GM10248 (cell line): ENCODE measurements around the gene PDE11A.

Experiments used
- CTCF ChIA-PET: fragments of 300-600 bp; sonication (Branson Sonifier 250); formaldehyde crosslinking; extraction: SDS; loops from one replicate; lab custom pipeline; 2021; ENCODE audit warnings: antibody characterized with exemption; lab: Yijun Ruan, JAX
- POLR2A ChIA-PET: fragments of 350-650 bp; sonication (Branson Sonifier 250); formaldehyde crosslinking; extraction: SDS; loops from one replicate; lab custom pipeline; 2020; ENCODE audit warnings: antibody characterized with exemption; lab: Yijun Ruan, JAX
- DNase-seq: peaks from one replicate; pipeline ENCODE4 v3.0.0; 2012; ENCODE audit errors: extremely low spot score
- TF ChIP-seq, protein P1 (sequence below): IDR thresholded peaks from 2 replicates; pipeline ENCODE4 v1.5.1; 2012; ENCODE audit warnings: mild to moderate bottlenecking, low read depth; ENCODE audit errors: extremely low read depth, missing control alignments, control extremely low read depth

Gene PDE11A

DNA sequence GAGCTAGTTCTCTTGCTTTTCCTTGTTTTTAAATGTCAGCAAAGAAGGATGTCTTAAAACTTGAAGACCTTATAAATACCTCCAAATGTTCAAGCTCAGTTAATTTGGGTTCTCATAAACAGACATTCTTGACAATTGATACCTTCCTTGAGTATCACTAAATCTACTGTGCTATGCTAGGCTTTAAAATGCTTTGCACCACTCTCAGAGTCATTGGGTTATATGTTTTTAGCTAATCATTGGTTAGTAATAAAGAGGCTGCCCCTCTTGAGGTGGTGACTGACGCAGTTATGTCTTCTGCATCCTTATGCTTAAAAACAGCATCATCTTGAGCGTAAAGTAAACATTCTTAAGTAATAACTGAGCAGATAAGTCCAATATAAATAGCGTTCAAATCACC is 404.0 kb downstream of the PDE11A start:
- CTCF ChIA-PET: interaction anchor here (0.8 to 1.9 kb wide), 5 partner anchors 13 to 520 kb away, joined by 3 to 6 read pairs (median 5); no protein-coding TSS in a partner anchor
- TF ChIP-seq, protein P1, sequence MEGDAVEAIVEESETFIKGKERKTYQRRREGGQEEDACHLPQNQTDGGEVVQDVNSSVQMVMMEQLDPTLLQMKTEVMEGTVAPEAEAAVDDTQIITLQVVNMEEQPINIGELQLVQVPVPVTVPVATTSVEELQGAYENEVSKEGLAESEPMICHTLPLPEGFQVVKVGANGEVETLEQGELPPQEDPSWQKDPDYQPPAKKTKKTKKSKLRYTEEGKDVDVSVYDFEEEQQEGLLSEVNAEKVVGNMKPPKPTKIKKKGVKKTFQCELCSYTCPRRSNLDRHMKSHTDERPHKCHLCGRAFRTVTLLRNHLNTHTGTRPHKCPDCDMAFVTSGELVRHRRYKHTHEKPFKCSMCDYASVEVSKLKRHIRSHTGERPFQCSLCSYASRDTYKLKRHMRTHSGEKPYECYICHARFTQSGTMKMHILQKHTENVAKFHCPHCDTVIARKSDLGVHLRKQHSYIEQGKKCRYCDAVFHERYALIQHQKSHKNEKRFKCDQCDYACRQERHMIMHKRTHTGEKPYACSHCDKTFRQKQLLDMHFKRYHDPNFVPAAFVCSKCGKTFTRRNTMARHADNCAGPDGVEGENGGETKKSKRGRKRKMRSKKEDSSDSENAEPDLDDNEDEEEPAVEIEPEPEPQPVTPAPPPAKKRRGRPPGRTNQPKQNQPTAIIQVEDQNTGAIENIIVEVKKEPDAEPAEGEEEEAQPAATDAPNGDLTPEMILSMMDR: no peak
- POLR2A ChIA-PET: no interaction called here
- DNase-seq: no peak

DNA sequence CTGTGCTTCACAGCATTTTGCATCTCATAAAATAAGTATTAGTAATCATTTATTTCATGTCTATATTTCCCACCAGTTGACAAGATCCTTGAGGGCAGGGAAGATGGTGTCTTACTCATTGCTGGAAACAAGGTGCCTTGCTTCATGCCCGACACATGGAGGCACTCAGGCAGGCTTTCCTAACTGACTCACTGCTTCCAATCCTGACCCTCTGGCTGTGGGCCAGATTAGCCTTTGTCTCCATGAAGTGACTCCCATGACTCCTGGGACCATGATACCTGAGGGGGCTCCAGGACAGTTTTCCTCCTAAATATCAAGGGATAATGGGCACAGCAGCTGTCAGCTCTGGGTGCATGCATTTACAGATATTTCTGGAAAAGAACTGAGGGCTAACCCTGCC is 405.0 kb downstream of the PDE11A start:
- TF ChIP-seq, protein P1: no peak
- CTCF ChIA-PET: no interaction called here
- DNase-seq: no peak
- POLR2A ChIA-PET: no interaction called here

DNA sequence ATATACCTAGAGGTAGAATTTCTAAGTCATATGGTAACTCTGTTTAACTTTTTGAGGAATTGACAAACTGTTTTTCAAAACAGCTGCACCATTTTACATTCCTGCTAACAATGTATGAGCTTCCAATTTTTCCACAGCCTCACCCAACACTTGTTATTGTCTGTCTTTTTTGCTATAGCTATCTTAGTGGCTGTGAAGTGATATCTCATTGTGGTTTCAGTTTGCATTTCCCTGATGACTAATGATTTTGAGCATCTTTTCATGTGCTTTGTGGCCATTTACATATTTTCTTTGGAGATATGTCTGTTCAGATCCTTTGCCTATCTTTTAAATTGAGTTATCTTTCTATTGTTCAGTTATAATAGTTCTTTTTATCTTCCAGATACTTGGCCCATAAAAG is 406.2 kb downstream of the PDE11A start:
- ChIA-PET CTCF (interaction anchor here (3.0 kb wide), 1 partner anchor 10 kb away, joined by 8 read pairs; no protein-coding TSS in a partner anchor), POLR2A (no interaction called here)

DNA sequence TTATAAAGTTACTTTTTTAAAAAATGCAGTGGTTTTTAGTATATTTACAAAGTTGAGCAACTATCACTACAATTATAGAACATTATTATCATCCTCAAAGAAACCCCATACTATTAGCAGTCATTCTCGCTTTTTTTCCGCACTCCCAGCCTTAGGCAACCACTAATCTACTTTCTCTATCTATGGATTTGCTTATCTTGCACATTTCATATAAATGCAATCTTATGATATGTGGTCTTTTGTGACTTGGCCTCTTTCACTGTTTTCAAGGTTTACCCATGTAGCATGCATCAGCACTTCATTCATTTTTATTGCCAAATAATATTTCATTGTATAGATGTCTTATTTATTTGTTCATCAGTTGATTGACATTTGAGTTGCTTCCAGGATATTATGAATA is 406.6 kb downstream of the PDE11A start:
- TF ChIP-seq, protein P1: no peak
- CTCF ChIA-PET: interaction anchor here (3.0 kb wide), 1 partner anchor 9 kb away, joined by 8 read pairs; no protein-coding TSS in a partner anchor
- POLR2A ChIA-PET: no interaction called here
- DNase-seq: no peak

More for the DNA sequence above, 406.2 kb downstream of the PDE11A start:
- TF ChIP-seq, protein P1: no peak
- no peak for DNase-seq

DNA sequence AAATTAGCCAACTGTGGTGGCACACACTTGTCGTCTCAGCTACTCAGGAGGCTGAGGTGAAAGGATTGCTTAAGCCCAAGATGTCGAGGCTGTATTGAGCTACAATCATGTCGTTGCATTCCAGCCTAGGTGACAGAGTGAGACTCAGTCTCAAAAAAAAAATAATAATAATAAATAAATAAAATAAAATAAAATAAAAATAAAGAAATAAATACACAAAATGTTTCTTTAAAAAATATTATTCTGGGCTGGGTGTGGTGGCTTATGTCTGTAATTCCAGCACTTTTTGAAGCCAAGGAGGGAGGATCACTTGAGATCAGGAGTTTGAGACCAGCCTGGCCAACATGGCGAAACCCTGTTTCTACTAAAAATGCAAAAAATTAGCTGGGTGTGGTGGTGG is 407.2 kb downstream of the PDE11A start:
- no peak for DNase-seq
- TF ChIP-seq, protein P1: no peak
- CTCF ChIA-PET: interaction anchor here (1.1 to 3.0 kb wide), 2 partner anchors 9 to 18 kb away, joined by 4 to 8 read pairs; no protein-coding TSS in a partner anchor
- POLR2A ChIA-PET: no interaction called here

DNA sequence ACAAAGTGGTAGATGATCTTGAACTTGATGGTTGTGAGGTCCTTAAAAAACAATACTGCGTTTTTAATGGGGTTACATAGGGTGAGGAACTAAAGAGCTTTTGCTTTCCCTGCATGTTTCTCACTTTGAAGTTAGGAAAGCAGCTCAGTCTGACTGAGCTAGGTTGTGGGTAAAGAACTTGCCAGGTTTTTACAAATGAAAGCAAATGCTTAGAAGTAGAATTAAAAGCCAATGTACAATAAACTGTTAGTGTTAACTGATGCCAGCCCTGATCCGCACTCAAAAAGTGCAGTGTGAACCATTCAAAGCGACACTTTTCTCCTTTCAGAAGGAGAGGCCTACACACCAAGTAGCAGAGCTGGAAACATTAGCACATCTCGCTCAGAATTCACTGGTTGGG is 409.7 kb downstream of the PDE11A start:
- CTCF ChIA-PET: interaction anchor here (1.0 to 4.8 kb wide), 5 partner anchors 9 to 31 kb away, joined by 3 to 16 read pairs (median 4); no protein-coding TSS in a partner anchor
- DNase-seq: no peak
- POLR2A ChIA-PET: interaction anchor here (0.6 kb wide), 1 partner anchor 502 kb away, joined by 3 read pairs; no protein-coding TSS in a partner anchor
- TF ChIP-seq, protein P1: no peak
